Glutamatergic neuron (in vitro differentiated cells): ENCODE results near the gene ABCB10. TPM values are rescaled to one million over a fixed set of nuclear protein-coding genes. Genes with fewer than 3 reads are reported as not detected.

ENCODE experiments used
- DNase-seq: peaks from one replicate; pipeline ENCODE4 v3.0.0; 2022
- H3K27ac Mint-ChIP-seq: one replicate; pipeline ENCODE4 v1.8.0; 2020; ENCODE audit warnings: mild to moderate bottlenecking, mixed read lengths, inconsistent platforms; ENCODE audit not compliant: unreplicated experiment
- H3K27me3 Mint-ChIP-seq: one replicate; pipeline ENCODE4 v1.8.0; 2020; ENCODE audit warnings: mild to moderate bottlenecking, moderate library complexity, mixed read lengths, inconsistent platforms; ENCODE audit not compliant: unreplicated experiment
- H3K36me3 Mint-ChIP-seq: one replicate; pipeline ENCODE4 v1.8.0; 2020; ENCODE audit warnings: mild to moderate bottlenecking, mixed read lengths, inconsistent platforms; ENCODE audit not compliant: unreplicated experiment
- H3K4me1 Mint-ChIP-seq: one replicate; pipeline ENCODE4 v1.8.0; 2020; ENCODE audit warnings: mild to moderate bottlenecking, low read depth, mixed read lengths, inconsistent platforms; ENCODE audit not compliant: unreplicated experiment
- H3K4me3 Mint-ChIP-seq: one replicate; pipeline ENCODE4 v1.8.0; 2020; ENCODE audit warnings: mild to moderate bottlenecking, mixed read lengths, inconsistent platforms; ENCODE audit not compliant: unreplicated experiment
- H3K9me3 Mint-ChIP-seq: one replicate; pipeline ENCODE4 v1.8.0; 2020; ENCODE audit warnings: mild to moderate bottlenecking, moderate library complexity, mixed read lengths, inconsistent platforms; ENCODE audit not compliant: unreplicated experiment
- total RNA-seq: library from RNA; stranded (reverse); fragmentation: NEBNext Ultra II Directional; extraction: Animal tissue kit (Norgen Biotek cat#: 25700); gene quantifications from one replicate; pipeline ENCODE4 v1.2.1, GENCODE V29; 2021; ENCODE audit not compliant: unreplicated experiment
- TF ChIP-seq, protein P1 (sequence below): fragments of 200-600 bp; sonication (generic); IDR thresholded peaks from one replicate; pipeline ENCODE4 v1.5.0; 2021; ENCODE audit not compliant: partially characterized antibody, unreplicated experiment

The ABCB10 gene
- total RNA-seq, 1 donor from 2014 or later = 15.0 TPM

- Mint-ChIP-seq H3K27ac (no peak overlapping the region), H3K4me3 (no peak overlapping the region), H3K4me1 (no peaks in the 10 kb centered on the region), H3K27me3 (peaks cover 2% of the 10 kb centered on the region), H3K36me3 (no peaks in the 10 kb centered on the region), H3K9me3 (no peaks in the 10 kb centered on the region)
- DNase-seq = no peak
- TF ChIP-seq, protein P1, sequence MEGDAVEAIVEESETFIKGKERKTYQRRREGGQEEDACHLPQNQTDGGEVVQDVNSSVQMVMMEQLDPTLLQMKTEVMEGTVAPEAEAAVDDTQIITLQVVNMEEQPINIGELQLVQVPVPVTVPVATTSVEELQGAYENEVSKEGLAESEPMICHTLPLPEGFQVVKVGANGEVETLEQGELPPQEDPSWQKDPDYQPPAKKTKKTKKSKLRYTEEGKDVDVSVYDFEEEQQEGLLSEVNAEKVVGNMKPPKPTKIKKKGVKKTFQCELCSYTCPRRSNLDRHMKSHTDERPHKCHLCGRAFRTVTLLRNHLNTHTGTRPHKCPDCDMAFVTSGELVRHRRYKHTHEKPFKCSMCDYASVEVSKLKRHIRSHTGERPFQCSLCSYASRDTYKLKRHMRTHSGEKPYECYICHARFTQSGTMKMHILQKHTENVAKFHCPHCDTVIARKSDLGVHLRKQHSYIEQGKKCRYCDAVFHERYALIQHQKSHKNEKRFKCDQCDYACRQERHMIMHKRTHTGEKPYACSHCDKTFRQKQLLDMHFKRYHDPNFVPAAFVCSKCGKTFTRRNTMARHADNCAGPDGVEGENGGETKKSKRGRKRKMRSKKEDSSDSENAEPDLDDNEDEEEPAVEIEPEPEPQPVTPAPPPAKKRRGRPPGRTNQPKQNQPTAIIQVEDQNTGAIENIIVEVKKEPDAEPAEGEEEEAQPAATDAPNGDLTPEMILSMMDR = no peak
These were observed 62.7 kb downstream of the ABCB10 start for GRCh38 chr1:229495782-229496181.

DNA sequence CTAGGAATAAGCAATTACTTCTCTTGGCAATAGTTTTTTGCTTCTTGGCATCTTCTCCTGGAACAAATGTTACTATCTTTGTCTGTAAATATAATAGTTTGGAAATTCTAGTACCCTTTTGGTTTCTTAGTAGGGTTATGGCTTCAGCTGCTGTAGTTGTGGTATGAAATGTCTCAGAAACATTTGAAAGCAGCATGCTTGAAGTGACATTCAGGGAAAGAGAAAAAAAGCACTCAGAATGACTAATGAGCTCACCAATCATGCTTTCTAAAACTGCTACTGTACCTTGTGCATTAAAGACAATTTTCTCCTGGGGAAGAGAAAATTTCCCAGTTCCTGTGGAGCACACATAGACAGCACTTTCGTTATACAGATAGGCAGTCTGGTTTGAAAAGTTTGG lies 71.3 kb downstream of the ABCB10 start:
- no peak overlapping the region for H3K4me3 Mint-ChIP-seq
- no peaks in the 10 kb centered on the region for H3K36me3 Mint-ChIP-seq

GRCh38 chr1:229485318-229485717 lies 73.2 kb downstream of the ABCB10 start:
- Mint-ChIP-seq H3K27me3 (no peaks in the 10 kb centered on the region), H3K4me3 (no peak overlapping the region), H3K27ac (no peak overlapping the region), H3K4me1 (no peaks in the 10 kb centered on the region), H3K9me3 (no peaks in the 10 kb centered on the region), H3K36me3 (no peaks in the 10 kb centered on the region)
- TF ChIP-seq, protein P1 = no peak
- DNase-seq = no peak

More for the DNA sequence above, 71.3 kb downstream of the ABCB10 start:
- Mint-ChIP-seq H3K27ac (no peak overlapping the region), H3K9me3 (no peaks in the 10 kb centered on the region), H3K4me1 (no peaks in the 10 kb centered on the region), H3K27me3 (no peaks in the 10 kb centered on the region)
- no peak for DNase-seq
- TF ChIP-seq, protein P1 = no peak

DNA sequence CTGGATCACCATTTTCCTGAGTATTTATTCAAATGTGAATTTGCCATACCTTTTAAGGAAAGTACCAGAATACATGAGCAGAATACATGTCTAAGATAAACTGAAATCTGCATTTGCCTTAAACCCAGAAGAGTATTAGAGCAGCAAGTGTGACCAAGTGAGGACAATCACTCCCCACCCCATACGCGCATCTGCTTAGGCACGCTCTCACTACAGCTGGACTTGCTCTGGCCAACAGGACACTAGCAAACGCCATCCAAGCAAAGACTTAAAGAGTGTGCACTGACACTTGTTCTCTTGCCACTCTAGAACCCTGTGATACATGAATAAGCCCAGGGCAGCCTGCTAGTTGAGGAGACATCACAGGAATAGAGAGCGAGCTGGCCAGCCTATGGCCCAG lies 76.0 kb downstream of the ABCB10 start:
- H3K9me3 Mint-ChIP-seq = no peaks in the 10 kb centered on the region
- H3K36me3 Mint-ChIP-seq = no peaks in the 10 kb centered on the region
- no peaks in the 10 kb centered on the region for H3K27me3 Mint-ChIP-seq
- TF ChIP-seq, protein P1 = no peak
- no peak for DNase-seq
- H3K4me3 Mint-ChIP-seq = no peak overlapping the region
- peaks cover 7% of the 10 kb centered on the region for H3K4me1 Mint-ChIP-seq
- no peak overlapping the region for H3K27ac Mint-ChIP-seq

GRCh38 chr1:229480495-229480894 lies 78.0 kb downstream of the ABCB10 start:
- Mint-ChIP-seq H3K4me3 (no peak overlapping the region), H3K36me3 (no peaks in the 10 kb centered on the region), H3K4me1 (peaks cover 7% of the 10 kb centered on the region), H3K27me3 (no peaks in the 10 kb centered on the region), H3K9me3 (no peaks in the 10 kb centered on the region), H3K27ac (no peak overlapping the region)
- no peak for DNase-seq
- TF ChIP-seq, protein P1 = no peak
